HepG2 (cell line): ENCODE data around the gene LRRTM3. TPM values are rescaled to one million over a fixed set of nuclear protein-coding genes. Genes with fewer than 3 reads are reported as not detected.

ENCODE experiments used
- ATAC-seq: fragments of 200-7000 bp; cut with Tn5 transposase; 3 replicates; pipeline ENCODE4 v1.9.1; 2020; ENCODE audit warnings: mild to moderate bottlenecking, moderate library complexity
- BruUV-seq: library from RNA; stranded (reverse); fragments of 400-500 nt; replicated peaks from 2 replicates; lab custom pipeline; 2021; lab: Mats Ljungman, UMichigan
- CTCF ChIA-PET: fragments of 300-600 bp; formaldehyde crosslinking; extraction: SDS; loops from one replicate; lab custom pipeline; 2021; ENCODE audit warnings: low total read pairs, inconsistent platforms, low intra/inter-chr PET ratio; lab: Yijun Ruan, JAX
- POLR2A ChIA-PET: fragments of 350-600 bp; sonication (Branson Sonifier 250); formaldehyde crosslinking; loops from one replicate; lab custom pipeline; 2020; ENCODE audit warnings: antibody characterized with exemption, inconsistent platforms; lab: Yijun Ruan, JAX
- DNase-seq: peaks from one replicate; pipeline ENCODE4 v3.0.0-alpha.2; 2015; ENCODE audit warnings: low spot score
- FAIRE-seq: peaks from 3 replicates; lab custom pipeline; 2011; peaks lifted over from hg19 to GRCh38; lab: Jason Lieb, UNC
- H2AFZ ChIP-seq: one replicate; pipeline ENCODE4 v1.6.1; 2011; ENCODE audit warnings: low read length, inconsistent platforms
- H3K27ac ChIP-seq: fragments of 300-600 bp; 3 replicates; pipeline ENCODE4 v1.8.0; 2011; ENCODE audit warnings: mixed run types, mild to moderate bottlenecking, mixed read lengths, low read length, inconsistent platforms; ENCODE audit not compliant: insufficient read depth; ENCODE audit errors: extremely low read length
- H3K27me3 ChIP-seq, 2 experiments: fragments of 200-600 bp in 1 of 2; 2 replicates in 1 of 2; 3 replicates in 1 of 2; pipeline versions ENCODE4 v1.6.0 to v1.8.0; 2011; ENCODE audit warnings: low read length in 2 of 2, mild to moderate bottlenecking in 2 of 2, moderate library complexity in 2 of 2, inconsistent platforms in 1 of 2; ENCODE audit not compliant: insufficient read depth in 2 of 2, control insufficient read depth in 1 of 2
- H3K36me3 ChIP-seq, 2 experiments: fragments of 200-600 bp in 1 of 2; replicated peaks in 1 of 2; 2 replicates in 1 of 2; 3 replicates in 1 of 2; pipeline versions ENCODE4 v1.5.1 to v1.8.0; 2011; ENCODE audit warnings: low read length in 2 of 2, inconsistent platforms in 1 of 2; ENCODE audit not compliant: insufficient read depth in 2 of 2, control insufficient read depth in 1 of 2
- H3K4me1 ChIP-seq: 2 replicates; pipeline ENCODE4 v1.5.1; 2012; ENCODE audit warnings: low read length, inconsistent platforms; ENCODE audit not compliant: insufficient read depth
- H3K4me2 ChIP-seq: 2 replicates; pipeline ENCODE4 v1.6.0; 2011; ENCODE audit warnings: low read depth, low read length, inconsistent platforms
- H3K4me3 ChIP-seq, 3 experiments: fragments of 200-600 bp in 1 of 3; sonication (generic), shearing (Covaris generic) in 1 of 3; replicated peaks in 1 of 3; 2 replicates each; pipeline ENCODE4 v1.5.1; 2011 to 2016; ENCODE audit warnings: low read length in 3 of 3, inconsistent platforms in 2 of 3, low read depth in 2 of 3, mild to moderate bottlenecking in 2 of 3, control low read depth in 1 of 3, mixed read lengths in 1 of 3; ENCODE audit not compliant: insufficient read depth in 1 of 3
- H3K79me2 ChIP-seq: one replicate; pipeline ENCODE4 v1.6.1; 2011; ENCODE audit warnings: low read length, inconsistent platforms; ENCODE audit not compliant: insufficient read depth
- H3K9ac ChIP-seq: 2 replicates; pipeline ENCODE4 v1.6.0; 2011; ENCODE audit warnings: mild to moderate bottlenecking, low read depth, low read length, inconsistent platforms; ENCODE audit not compliant: insufficient read depth
- H3K9me3 ChIP-seq: 2 replicates; pipeline ENCODE4 v1.5.1; 2012; ENCODE audit warnings: mild to moderate bottlenecking, low read length
- H4K20me1 ChIP-seq: 2 replicates; pipeline ENCODE4 v1.6.0; 2011; ENCODE audit warnings: inconsistent platforms, mild to moderate bottlenecking, low read length, moderate library complexity; ENCODE audit not compliant: insufficient read depth
- CSRNP2 ChIP-seq: sonication (generic); formaldehyde crosslinking; conservative IDR thresholded peaks from 2 replicates; pipeline ENCODE4 v1.8.0; 2022; ENCODE audit warnings: low read depth, missing genetic modification reagents
- IRF2 ChIP-seq: IDR thresholded peaks from 2 replicates; pipeline ENCODE4 v1.6.1; 2018; ENCODE audit warnings: missing genetic modification reagents, missing compliant biosample characterization
- NCOA1 ChIP-seq: sonication (generic); formaldehyde crosslinking; IDR thresholded peaks from 2 replicates; pipeline ENCODE4 v1.9.0; 2021; ENCODE audit warnings: missing genetic modification reagents
- ONECUT2 ChIP-seq: sonication (generic); formaldehyde crosslinking; IDR thresholded peaks from 2 replicates; pipeline ENCODE4 v1.4.0; 2020; ENCODE audit warnings: missing genetic modification reagents
- PAF1 ChIP-seq: IDR thresholded peaks from 2 replicates; pipeline ENCODE4 v1.6.1; 2016; ENCODE audit warnings: missing genetic modification reagents, missing compliant biosample characterization
- RBM22 ChIP-seq: fragments of 200-400 bp; formaldehyde crosslinking; optimal IDR thresholded peaks from 2 replicates; pipeline ENCODE3; 2017; ENCODE audit warnings: mild to moderate bottlenecking, low read length, moderate library complexity
- SRSF4 ChIP-seq: fragments of 200-400 bp; formaldehyde crosslinking; IDR thresholded peaks from one replicate; pipeline ENCODE4 v1.6.1; 2018; ENCODE audit warnings: mild to moderate bottlenecking, low read depth, low read length, moderate library complexity; ENCODE audit not compliant: poor library complexity, severe bottlenecking
- TBL1XR1 ChIP-seq: fragments of 150-350 bp; IDR thresholded peaks from 2 replicates; pipeline ENCODE4 v1.6.1; 2014; ENCODE audit warnings: borderline replicate concordance, low read length; ENCODE audit not compliant: partially characterized antibody
- TOPORS ChIP-seq: sonication (generic); formaldehyde crosslinking; IDR thresholded peaks from 2 replicates; pipeline ENCODE4 v1.8.0; 2023; ENCODE audit warnings: mild to moderate bottlenecking, missing genetic modification reagents
- U2AF1 ChIP-seq: fragments of 200-400 bp; formaldehyde crosslinking; optimal IDR thresholded peaks from 2 replicates; pipeline ENCODE3; 2017; ENCODE audit warnings: mild to moderate bottlenecking, low read depth, low read length
- ZBTB8A ChIP-seq: sonication (generic); formaldehyde crosslinking; IDR thresholded peaks from 2 replicates; pipeline ENCODE4 v1.4.0; 2020; ENCODE audit warnings: mild to moderate bottlenecking, low read depth, missing genetic modification reagents, borderline replicate concordance
- ZNF451 ChIP-seq: sonication (generic); formaldehyde crosslinking; IDR thresholded peaks from 2 replicates; pipeline ENCODE4 v1.5.0; 2020; ENCODE audit warnings: mild to moderate bottlenecking, missing genetic modification reagents
- ZNF569 ChIP-seq: sonication (generic); formaldehyde crosslinking; IDR thresholded peaks from 2 replicates; pipeline ENCODE4 v1.5.0; 2020; ENCODE audit warnings: mild to moderate bottlenecking, missing genetic modification reagents, moderate library complexity, borderline replicate concordance
- ZNF589 ChIP-seq: sonication (generic); formaldehyde crosslinking; conservative IDR thresholded peaks from 2 replicates; pipeline ENCODE4 v1.8.0; 2022; ENCODE audit warnings: mild to moderate bottlenecking, moderate library complexity, missing genetic modification reagents
- ZNF777 ChIP-seq: sonication (generic); formaldehyde crosslinking; IDR thresholded peaks from 2 replicates; pipeline ENCODE4 v1.4.0; 2020; ENCODE audit warnings: missing genetic modification reagents
- ZSCAN30 ChIP-seq: sonication (generic); formaldehyde crosslinking; IDR thresholded peaks from 2 replicates; pipeline ENCODE4 v1.5.0; 2020; ENCODE audit warnings: mild to moderate bottlenecking, missing genetic modification reagents
- WGBS: methylation state at CpG from one replicate; pipeline ENCODE4 v1.1.6; 2017; ENCODE audit warnings: low lambda C conversion rate; 5-methylcytosine and 5-hydroxymethylcytosine counted together
- in situ Hi-C: cut with HindIII; loops from 2 replicates; pipeline ENCODE4 v1.10.0; 2017; ENCODE audit warnings: low pct_unique_long_range_greater_than_20kb; ENCODE audit not compliant: extremely low pct_ligation_motif_present
- intact Hi-C: fragments of 100-400 bp; cut with micrococcal nuclease; formaldehyde crosslinking; loops from one replicate; pipeline ENCODE4 v1.10.0; 2022; ENCODE audit not compliant: unreplicated experiment
- polyA plus RNA-seq, 8 experiments: library from polyadenylated mRNA; depleted of rRNA in 3 of 8; stranded (reverse) in 7 of 8; unstranded in 1 of 8; fragments of >200 nt; fragmentation: Illumina TruSeq in 4 of 8; extraction: Trizol in 4 of 8; gene quantifications; 2 replicates each; pipeline versions ENCODE4 v1.2.1 to v1.2.3, GENCODE V29; 2011 to 2016; ENCODE audit warnings: low read depth in 4 of 8, missing spikeins in 1 of 8, mixed read lengths in 1 of 8; ENCODE audit not compliant: insufficient read depth in 1 of 8
- total RNA-seq, 5 experiments: library from RNA; depleted of rRNA; stranded (reverse); fragments of >200 nt; fragmentation: Illumina TruSeq; extraction: Trizol; gene quantifications; 2 replicates each; pipeline ENCODE4 v1.2.3, GENCODE V29; 2016; ENCODE audit warnings: low read depth in 1 of 5
- TF ChIP-seq, protein P1 (sequence below), 2 experiments: sonication (generic) in 1 of 2; formaldehyde crosslinking in 1 of 2; IDR thresholded peaks; 2 replicates each; pipeline versions ENCODE4 v1.6.1 to v1.9.0; 2014 to 2022; ENCODE audit warnings: antibody characterized with exemption in 1 of 2, borderline replicate concordance in 1 of 2, inconsistent platforms in 1 of 2, low read depth in 1 of 2, missing genetic modification reagents in 1 of 2

LRRTM3 gene
- total and polyA plus RNA-seq, 2 of the 13 experiments (the other 11 are each of a cell fraction or from before 2014, with no cell fraction given), result not detected

DNA sequence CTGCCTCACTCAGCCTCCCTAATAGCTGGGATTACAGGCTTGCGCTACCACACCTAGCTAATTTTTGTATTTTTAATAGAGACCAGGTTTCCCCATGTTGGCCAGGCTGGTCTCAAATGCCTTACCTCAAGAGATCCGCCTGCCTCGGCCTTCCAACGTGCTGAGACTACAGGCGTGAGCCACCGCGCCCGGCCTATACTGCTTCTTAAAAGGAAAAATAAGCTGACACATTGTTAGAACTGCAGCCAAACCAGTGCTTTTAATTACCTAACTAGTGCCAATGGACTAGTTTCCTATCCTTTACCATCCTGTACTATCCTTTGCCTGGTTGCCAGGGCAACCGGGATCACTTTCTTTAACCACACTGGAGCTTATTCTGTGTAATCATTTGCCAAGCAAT, 108.0 kb downstream of the LRRTM3 start:
- Histone ChIP-seq H3K9me3 (no peaks in the 10 kb centered on the region), H3K27ac (no peak overlapping the region), H3K4me2 (no peak overlapping the region), H3K4me3 (no peak overlapping the region), H2AFZ (no peak overlapping the region), H3K9ac (no peak overlapping the region), H3K79me2 (no peaks in the 10 kb centered on the region), H3K36me3 (no peaks in the 10 kb centered on the region), H3K4me1 (no peaks in the 10 kb centered on the region), H3K27me3 (no peaks in the 10 kb centered on the region; a peak in 1 of 5 replicates), H4K20me1 (no peaks in the 10 kb centered on the region)
- WGBS, result 57% methylated on average over 8 of the region's 9 CpGs
- ATAC-seq, result no peak
- in situ Hi-C loops, result no loop called here
- no TSS peak for BruUV-seq
- no peak for DNase-seq
- intact Hi-C loops, result no loop called here
- POLR2A ChIA-PET, result no interaction called here
- TF ChIP-seq ZNF451 (CRISPR knock-in tag) (no peak), ZNF569 (no peak), IRF2 (CRISPR knock-in tag) (no peak), ZSCAN30 (CRISPR knock-in tag) (no peak), ZNF777 (CRISPR knock-in tag) (no peak), ZBTB8A (CRISPR knock-in tag) (no peak), TOPORS (CRISPR knock-in tag) (no peak), RBM22 (no peak), NCOA1 (CRISPR knock-in tag) (no peak), U2AF1 (no peak), TBL1XR1 (no peak), CSRNP2 (CRISPR knock-in tag) (no peak), PAF1 (CRISPR knock-in tag) (no peak), ONECUT2 (CRISPR knock-in tag) (no peak), SRSF4 (no peak), ZNF589 (CRISPR knock-in tag) (no peak)
- TF ChIP-seq, protein P1, sequence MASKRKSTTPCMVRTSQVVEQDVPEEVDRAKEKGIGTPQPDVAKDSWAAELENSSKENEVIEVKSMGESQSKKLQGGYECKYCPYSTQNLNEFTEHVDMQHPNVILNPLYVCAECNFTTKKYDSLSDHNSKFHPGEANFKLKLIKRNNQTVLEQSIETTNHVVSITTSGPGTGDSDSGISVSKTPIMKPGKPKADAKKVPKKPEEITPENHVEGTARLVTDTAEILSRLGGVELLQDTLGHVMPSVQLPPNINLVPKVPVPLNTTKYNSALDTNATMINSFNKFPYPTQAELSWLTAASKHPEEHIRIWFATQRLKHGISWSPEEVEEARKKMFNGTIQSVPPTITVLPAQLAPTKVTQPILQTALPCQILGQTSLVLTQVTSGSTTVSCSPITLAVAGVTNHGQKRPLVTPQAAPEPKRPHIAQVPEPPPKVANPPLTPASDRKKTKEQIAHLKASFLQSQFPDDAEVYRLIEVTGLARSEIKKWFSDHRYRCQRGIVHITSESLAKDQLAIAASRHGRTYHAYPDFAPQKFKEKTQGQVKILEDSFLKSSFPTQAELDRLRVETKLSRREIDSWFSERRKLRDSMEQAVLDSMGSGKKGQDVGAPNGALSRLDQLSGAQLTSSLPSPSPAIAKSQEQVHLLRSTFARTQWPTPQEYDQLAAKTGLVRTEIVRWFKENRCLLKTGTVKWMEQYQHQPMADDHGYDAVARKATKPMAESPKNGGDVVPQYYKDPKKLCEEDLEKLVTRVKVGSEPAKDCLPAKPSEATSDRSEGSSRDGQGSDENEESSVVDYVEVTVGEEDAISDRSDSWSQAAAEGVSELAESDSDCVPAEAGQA (IDR thresholded peaks at IDR 0.05; ENCODE audit: low read depth), result no peak
- TF ChIP-seq, protein P1 (CRISPR knock-in tag; IDR thresholded peaks at IDR 0.05; ENCODE audit: borderline replicate concordance), result no peak
- TF ChIP-seq, all 625 proteins: peak for 0
- no peak for FAIRE-seq
- CTCF ChIA-PET, result no interaction called here
